NCI-H1417 treated with DMSO at 0.1 percent for 48 hours (cell line): ENCODE data around the gene C20orf96.
"Not testable (repeated sequence)": the region's sequence is repeated elsewhere in the genome, so short reads cannot be mapped to it uniquely, and the experiment has no call there.

Source experiments
- DNase-seq: peaks from one replicate; lab custom pipeline; 2025; lab: John Stamatoyannopoulos, UW

The C20orf96 gene

GRCh38 chr20:237489-237888 lies 53.1 kb downstream of the C20orf96 start:
- no peak for DNase-seq

DNA sequence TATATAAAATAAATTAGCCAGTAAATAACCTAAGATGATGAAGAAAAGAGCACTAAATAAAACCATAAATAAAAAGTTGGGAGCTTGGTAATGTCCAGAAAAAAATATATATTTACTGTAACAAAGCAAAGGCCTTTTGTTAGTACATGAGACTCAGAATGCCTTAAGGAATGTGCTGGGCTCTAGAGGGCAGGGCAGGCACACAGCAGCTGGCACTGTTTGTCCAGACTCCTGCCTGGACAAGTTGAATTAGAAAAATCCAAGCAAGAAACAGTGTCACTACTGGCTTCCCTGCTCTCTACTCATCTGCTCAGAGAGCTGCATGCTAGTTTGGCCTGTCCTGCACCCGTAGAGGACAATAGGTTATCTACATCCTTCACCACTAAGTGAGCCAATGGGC lies 54.7 kb downstream of the C20orf96 start:
- no peak for DNase-seq

GRCh38 chr20:227439-228105 lies 63.0 kb downstream of the C20orf96 start:
- no peak for DNase-seq

DNA sequence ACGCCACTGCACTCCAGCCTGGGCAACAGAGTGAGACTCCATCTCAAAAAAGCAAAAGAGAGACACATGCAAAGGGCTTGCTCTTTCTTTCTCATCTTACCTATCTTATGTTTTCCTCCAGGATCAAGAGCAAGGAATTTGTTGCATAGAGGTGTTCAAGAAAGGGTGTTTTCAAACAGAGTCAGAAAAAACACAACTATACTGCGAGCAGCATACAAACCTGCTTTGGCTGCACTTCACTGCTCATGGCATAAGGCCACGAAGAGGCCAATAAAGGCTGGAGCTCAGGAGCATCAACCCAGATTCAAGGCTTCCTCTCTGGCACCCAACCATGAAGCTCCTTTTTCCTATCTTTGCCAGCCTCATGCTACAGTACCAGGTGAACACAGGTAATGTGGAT lies 63.6 kb downstream of the C20orf96 start, which contains the start of gene DEFB129:
Gene DEFB129, plus strand, starts transcription at position 301 of the 400 bp plus-strand sequence. Its CDS starts 31 bp downstream, at position 332.
- DNase-seq = no peak

DNA sequence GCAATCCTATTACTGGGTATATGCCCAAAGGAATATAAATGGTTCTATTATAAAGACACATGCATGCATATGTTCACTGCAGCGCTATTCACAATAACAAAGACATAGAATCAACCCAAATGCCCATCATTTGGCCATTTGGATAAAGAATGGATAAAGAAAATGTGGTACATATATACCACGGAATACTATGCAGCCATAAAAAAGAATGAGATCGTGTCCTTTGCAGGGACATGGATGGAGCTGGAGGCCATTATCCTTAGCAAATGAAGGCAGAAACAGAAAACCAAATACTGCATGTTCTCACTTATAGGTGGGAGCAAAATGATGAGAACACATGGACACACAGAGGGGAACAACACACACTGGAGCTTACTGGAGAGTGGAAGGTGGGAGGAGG lies 64.7 kb downstream of the C20orf96 start:
- not testable (repeated sequence) for DNase-seq

DNA sequence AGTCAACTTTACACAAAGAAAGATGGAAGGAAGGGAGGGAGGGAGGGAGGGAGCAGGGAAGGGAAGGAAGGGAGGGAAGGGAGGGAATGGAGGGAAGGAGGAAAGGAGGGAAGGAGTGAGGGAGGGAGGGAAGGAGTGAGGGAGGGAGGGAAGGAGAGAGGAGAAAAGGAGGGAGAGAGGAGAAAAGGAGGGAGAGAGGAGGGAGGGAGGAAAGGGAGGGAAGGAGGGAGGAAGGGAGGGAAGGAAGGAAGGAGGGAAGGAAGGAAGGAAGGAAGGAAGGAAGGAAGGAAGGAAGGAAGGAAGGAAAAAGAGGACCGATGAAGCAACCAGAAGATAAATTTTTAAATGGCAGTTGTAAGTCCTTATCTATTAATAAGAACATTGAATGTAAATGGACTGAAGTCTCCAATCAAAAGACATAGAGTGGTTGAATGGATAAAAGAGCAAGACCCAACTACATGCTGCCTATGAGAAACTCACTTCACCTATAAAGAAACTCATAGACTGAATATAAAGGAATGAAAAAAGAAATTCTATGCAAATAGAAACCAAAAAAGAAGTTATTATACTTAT lies 69.2 kb downstream of the C20orf96 start:
- DNase-seq = no peak
